Inflammatory macrophage treated with lipopolysaccharide for 1 hour (primary cell): ENCODE measurements around the gene THBD.

Experiments used
- DNase-seq, 2 donors: peaks; one replicate each; pipeline ENCODE4 v3.0.0-alpha.2; 2020 to 2022

The THBD gene

DNA sequence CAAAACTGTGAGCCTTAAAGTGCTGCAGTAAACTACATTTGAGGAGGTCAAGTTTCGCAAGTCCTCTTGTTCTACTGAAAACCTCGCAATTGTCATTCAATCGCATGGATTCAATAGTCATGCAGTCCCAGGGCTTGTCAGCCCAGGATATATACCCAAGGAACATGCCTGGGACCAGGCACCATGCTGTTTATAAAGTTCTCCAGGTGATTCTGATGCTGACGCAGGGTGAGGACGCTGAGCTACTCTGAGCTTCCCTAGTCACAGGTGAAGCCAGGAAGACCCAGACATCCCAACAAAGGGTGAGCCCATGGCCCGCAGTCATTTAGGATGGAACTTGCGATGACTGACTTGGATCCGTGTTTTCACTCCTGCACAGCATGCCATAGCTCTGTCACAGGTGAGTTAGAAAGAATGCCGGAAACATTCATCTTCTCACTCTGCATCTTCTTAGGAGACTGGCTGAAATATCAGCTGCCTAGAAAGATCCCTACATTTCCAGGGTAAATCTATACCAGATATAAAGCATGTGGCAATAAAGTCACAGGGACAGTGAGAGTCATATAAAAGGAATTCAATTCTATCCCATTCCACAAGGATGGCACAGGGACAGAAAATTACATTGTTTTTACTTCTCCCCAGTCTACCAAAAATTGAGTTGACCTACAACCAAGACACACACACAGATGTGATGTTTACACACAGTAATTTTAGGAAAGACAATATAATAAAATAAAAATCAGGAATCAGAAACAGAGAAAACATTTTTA, 41.4 kb downstream of the THBD start:
- no peak for DNase-seq

GRCh38 chr20:23007462-23007861, 42.0 kb downstream of the THBD start:
- DNase-seq = no peak

DNA sequence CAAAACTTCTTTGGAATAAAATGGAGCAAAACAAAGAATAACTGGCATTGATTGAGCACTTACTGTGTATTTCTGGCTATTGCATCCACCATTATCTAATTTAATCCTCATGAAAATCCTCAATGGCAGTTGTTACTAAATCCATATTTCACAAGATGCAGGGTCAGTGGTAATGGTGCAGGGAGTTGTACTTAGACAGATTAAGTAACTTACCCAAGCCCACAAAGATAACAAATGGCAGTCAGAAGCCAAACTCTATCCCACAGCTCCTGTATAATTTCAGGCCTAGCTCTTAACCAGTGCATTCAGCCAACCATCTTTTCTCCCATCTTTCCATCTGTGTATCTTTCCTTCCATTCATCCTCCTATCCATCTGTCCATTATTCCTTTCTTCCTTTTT, 43.7 kb downstream of the THBD start:
- no peak for DNase-seq

DNA sequence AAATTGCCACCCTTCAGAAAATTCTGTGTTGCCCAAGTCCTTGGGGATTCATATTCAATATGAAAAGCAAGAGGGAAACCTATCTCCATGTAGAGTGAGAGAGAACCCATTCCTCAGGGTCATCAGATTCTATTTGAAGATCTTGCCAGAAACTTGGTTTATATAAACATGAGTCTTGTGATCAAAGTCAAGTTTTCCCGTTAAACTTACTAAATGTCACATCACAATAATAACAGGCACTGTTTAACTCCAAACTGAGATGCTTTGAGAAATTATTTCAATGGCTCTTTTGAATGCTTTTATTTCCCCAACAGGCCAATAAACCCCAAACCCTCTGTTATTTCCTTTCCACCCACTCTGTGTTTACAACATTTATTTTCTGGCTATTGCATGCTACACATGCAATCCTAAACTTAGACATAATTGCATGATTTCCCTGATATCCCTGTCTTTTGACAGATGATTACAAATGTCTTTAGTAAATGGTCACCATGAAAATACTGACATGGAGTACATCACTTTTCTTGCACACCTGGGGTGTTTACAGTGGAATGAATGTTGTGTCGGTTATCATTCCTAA, 45.5 kb downstream of the THBD start:
- DNase-seq = peak; percentile 68 to 77

DNA sequence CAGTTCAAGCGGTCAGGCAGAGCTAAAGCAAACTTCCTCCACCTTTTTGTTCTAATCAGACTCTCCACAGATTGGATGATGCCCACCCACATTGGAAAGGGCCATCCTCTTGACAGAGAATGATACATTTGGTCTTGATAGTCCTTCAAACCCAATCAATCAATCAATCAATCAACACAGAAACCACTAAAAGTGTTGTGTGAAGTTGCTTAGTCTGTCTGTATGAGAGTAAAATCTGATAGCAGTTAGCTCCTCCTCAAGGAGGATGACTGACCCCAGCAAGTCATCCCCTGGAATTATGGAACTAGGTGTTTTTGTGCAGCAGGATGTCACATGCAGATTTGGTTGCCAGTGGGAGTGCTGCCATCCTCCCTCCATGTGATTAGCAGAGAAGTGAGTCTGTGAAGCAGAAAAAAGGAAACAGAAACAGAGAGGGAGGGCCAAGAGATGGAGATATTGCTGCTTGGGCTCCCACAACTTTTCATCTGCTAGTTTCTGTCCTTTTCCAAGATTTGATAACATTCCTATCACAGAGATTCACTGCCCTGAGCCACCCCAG, 46.3 kb downstream of the THBD start:
- peak; percentile 55 to 77 for DNase-seq

GRCh38 chr20:23002276-23002675, 47.2 kb downstream of the THBD start:
- peak; percentile 57 to 81 for DNase-seq

GRCh38 chr20:23000232-23000947, 49.1 kb downstream of the THBD start:
- no peak for DNase-seq

- no peak for DNase-seq
Measured at GRCh38 chr20:22999756-23000155, 49.7 kb downstream of the THBD start.

DNA sequence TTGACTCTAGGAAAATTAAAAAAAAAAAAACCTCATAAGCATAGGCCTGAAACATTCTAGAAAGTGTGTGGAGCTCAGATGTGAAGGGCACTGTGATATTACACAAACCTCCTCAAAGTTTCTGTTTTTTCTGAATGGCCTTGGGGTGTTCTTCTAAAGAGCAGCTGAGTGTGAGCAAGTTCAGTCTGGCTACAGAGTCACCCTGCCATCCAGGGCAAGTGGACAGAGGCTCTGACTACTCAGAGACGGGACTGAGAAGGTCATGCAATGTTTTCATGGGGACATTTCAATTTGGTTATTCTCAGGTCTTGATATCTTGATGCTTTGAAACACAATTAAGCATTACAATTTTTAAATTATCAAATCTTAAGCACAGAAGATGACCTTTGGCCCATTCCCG, 51.0 kb downstream of the THBD start:
- no peak for DNase-seq

- no peak for DNase-seq
Measured at GRCh38 chr20:22995923-22996322, 53.5 kb downstream of the THBD start.
